PC-3 (cell line): ENCODE data around the gene HDAC5.

Experiments
- EZH2 ChIP-seq: fragments of 300-600 bp; sonication (generic); IDR thresholded peaks from one replicate; pipeline ENCODE4 v1.6.1; 2017; ENCODE audit warnings: antibody characterized with exemption, mild to moderate bottlenecking, low read length; ENCODE audit not compliant: unreplicated experiment
- EZH2phosphoT487 ChIP-seq: fragments of 300-600 bp; sonication (generic); IDR thresholded peaks from 2 replicates; pipeline ENCODE4 v1.6.1; 2018; ENCODE audit warnings: mild to moderate bottlenecking, antibody characterized with exemption, low read length, borderline replicate concordance
- TF ChIP-seq, protein P1 (sequence below): fragments of 300-600 bp; sonication (generic); conservative IDR thresholded peaks from 2 replicates; pipeline ENCODE4 v1.5.1; 2017; ENCODE audit warnings: antibody characterized with exemption, low read depth, mild to moderate bottlenecking, low read length

DNA sequence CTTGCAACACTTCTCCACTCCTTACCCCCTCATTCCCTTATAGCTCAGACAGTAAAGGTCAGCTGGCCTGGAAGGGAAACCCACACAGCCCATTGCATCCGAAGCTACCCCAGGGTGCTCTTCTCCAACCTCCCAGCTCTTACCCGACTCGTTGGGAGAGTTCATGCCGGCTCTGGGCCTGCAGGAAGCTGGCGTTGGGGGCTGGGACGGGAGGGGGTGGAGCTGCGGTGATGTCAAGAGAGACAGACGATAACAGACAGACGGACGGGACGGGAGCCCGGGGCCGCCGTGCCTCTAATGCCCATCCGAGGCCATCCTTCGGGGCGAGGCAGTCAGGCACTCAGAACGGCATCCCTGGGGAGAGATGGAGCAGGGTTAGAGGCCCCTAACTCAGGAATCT is 6.1 kb downstream of the HDAC5 start:
- TF ChIP-seq, protein P1, sequence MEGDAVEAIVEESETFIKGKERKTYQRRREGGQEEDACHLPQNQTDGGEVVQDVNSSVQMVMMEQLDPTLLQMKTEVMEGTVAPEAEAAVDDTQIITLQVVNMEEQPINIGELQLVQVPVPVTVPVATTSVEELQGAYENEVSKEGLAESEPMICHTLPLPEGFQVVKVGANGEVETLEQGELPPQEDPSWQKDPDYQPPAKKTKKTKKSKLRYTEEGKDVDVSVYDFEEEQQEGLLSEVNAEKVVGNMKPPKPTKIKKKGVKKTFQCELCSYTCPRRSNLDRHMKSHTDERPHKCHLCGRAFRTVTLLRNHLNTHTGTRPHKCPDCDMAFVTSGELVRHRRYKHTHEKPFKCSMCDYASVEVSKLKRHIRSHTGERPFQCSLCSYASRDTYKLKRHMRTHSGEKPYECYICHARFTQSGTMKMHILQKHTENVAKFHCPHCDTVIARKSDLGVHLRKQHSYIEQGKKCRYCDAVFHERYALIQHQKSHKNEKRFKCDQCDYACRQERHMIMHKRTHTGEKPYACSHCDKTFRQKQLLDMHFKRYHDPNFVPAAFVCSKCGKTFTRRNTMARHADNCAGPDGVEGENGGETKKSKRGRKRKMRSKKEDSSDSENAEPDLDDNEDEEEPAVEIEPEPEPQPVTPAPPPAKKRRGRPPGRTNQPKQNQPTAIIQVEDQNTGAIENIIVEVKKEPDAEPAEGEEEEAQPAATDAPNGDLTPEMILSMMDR, result no peak
- TF ChIP-seq EZH2 (no peak), EZH2phosphoT487 (no peak)
